Measurements from ENCODE around the gene COL27A1. TPM values are rescaled to one million over a fixed set of nuclear protein-coding genes. Genes with fewer than 3 reads are reported as not detected.

The COL27A1 gene
- total and polyA plus RNA-seq, 12 donors: 3.1 to 35.8 (median 5.1) TPM

GRCh38 chr9:114263853-114264510, 108.6 kb downstream of the COL27A1 start:
- Histone ChIP-seq H3K4me1 (peaks cover 0 to 13% (median 0%) of the 10 kb centered on the region in 9 donors), H3K4me3 (no peak overlapping the region), H3K9me3 (no peaks in the 10 kb centered on the region), H3K27me3 (no peaks in the 10 kb centered on the region), H3K27ac (no peak overlapping the region), H3K36me3 (no peaks in the 10 kb centered on the region)
- intact Hi-C loops (cut with DNase I): loop anchor here in 3 of 10 donors (5.0 to 10.0 kb wide), 2 partner anchors 107 to 109 kb away; partner anchors contain the start of gene COL27A1 (in 3 of the 3)
- peak in 1 of 2 donors; percentile 49 for DNase-seq
- WGBS, 2 donors: 54 to 55% methylated on average over 20 to 21 of the region's 21 CpGs
- TF ChIP-seq CTCF (IDR thresholded peaks at IDR 0.05): peak in 7 of 9 donors; percentile 14 to 56 (median 41)
- ATAC-seq: peak in 5 of 8 donors; percentile 4 to 62 (median 53)

GRCh38 chr9:114264806-114265550, 109.6 kb downstream of the COL27A1 start:
- ATAC-seq (no peak), DNase-seq (no peak)
- no peak overlapping the region for H3K27ac ChIP-seq
- peaks cover 0 to 13% (median 0%) of the 10 kb centered on the region in 9 donors for H3K4me1 ChIP-seq
- H3K27me3 ChIP-seq: no peaks in the 10 kb centered on the region
- H3K4me3 ChIP-seq: no peak overlapping the region
- no peaks in the 10 kb centered on the region for H3K36me3 ChIP-seq
- WGBS, 2 donors: 92 to 93% methylated on average over 15 of the region's 15 CpGs
- no peak for TF ChIP-seq CTCF (IDR thresholded peaks at IDR 0.05)
- intact Hi-C loops (cut with DNase I): loop anchor here in 3 of 10 donors (5.0 to 10.0 kb wide), 2 partner anchors 108 to 110 kb away; partner anchors contain the start of gene COL27A1 (in 3 of the 3)
- no peaks in the 10 kb centered on the region for H3K9me3 ChIP-seq

- 88 to 89% methylated on average over 6 of the region's 6 CpGs for whole genome bisulfite sequencing, 2 donors
- H3K4me3 ChIP-seq: no peak overlapping the region
- no peak for DNase-seq
- H3K9me3 ChIP-seq: no peaks in the 10 kb centered on the region
- peaks cover 0 to 5% (median 0%) of the 10 kb centered on the region in 9 donors for H3K4me1 ChIP-seq
- TF ChIP-seq CTCF (IDR thresholded peaks at IDR 0.05): no peak
- no peak for ATAC-seq
- no peaks in the 10 kb centered on the region for H3K36me3 ChIP-seq
- no peak overlapping the region for H3K27ac ChIP-seq
- H3K27me3 ChIP-seq: no peaks in the 10 kb centered on the region
- intact Hi-C loops (cut with DNase I): loop anchor here in 2 of 10 donors (10.0 kb wide), 1 partner anchor 112 kb away; the partner anchor contains the start of gene COL27A1 (in 2 of the 2)
Measured at GRCh38 chr9:114266969-114267368, 111.6 kb downstream of the COL27A1 start.

- DNase-seq (no peak), ATAC-seq (no peak)
- no peak for TF ChIP-seq CTCF (IDR thresholded peaks at IDR 0.05)
- Histone ChIP-seq H3K36me3 (no peaks in the 10 kb centered on the region), H3K27me3 (no peaks in the 10 kb centered on the region), H3K9me3 (no peaks in the 10 kb centered on the region), H3K4me1 (no peaks in the 10 kb centered on the region), H3K27ac (no peak overlapping the region), H3K4me3 (no peak overlapping the region)
- intact Hi-C loops (cut with DNase I): loop anchor here in 2 of 10 donors (10.0 kb wide), 1 partner anchor 114 kb away; the partner anchor contains the start of gene COL27A1 (in 2 of the 2)
- WGBS, 2 donors: 91 to 92% methylated on average over 9 of the region's 9 CpGs
Measured at GRCh38 chr9:114269023-114269422, 113.7 kb downstream of the COL27A1 start.

Measured in heart right ventricle (tissue), 16 donors.